Upper lobe of right lung (tissue), 1 donor: ENCODE results near the gene RPS6KA3. TPM values are rescaled to one million over a fixed set of nuclear protein-coding genes. Genes with fewer than 3 reads are reported as not detected.
A peak's percentile ranks its signal among the peaks of the same experiment; 100 is the strongest.

Experiments used
- ATAC-seq: fragments of 200-7000 bp; cut with Tn5 transposase; one replicate; pipeline ENCODE4 v1.9.1; 2020; ENCODE audit warnings: mild to moderate bottlenecking, moderate library complexity
- DNase-seq: peaks from one replicate; pipeline ENCODE4 v3.0.0-alpha.2; 2020
- H3K27ac ChIP-seq: fragments of 200-600 bp; one replicate; pipeline ENCODE4 v1.8.0; 2022
- H3K27me3 ChIP-seq: fragments of 200-600 bp; one replicate; pipeline ENCODE4 v1.8.0; 2022; ENCODE audit warnings: mild to moderate bottlenecking
- H3K36me3 ChIP-seq: fragments of 200-600 bp; one replicate; pipeline ENCODE4 v1.8.0; 2022
- H3K4me1 ChIP-seq: fragments of 200-600 bp; one replicate; pipeline ENCODE4 v1.8.0; 2022
- H3K4me3 ChIP-seq: fragments of 200-600 bp; one replicate; pipeline ENCODE4 v1.8.0; 2022; ENCODE audit warnings: mild to moderate bottlenecking
- H3K9me3 ChIP-seq: fragments of 200-600 bp; one replicate; pipeline ENCODE4 v1.8.0; 2022
- intact Hi-C: fragments of 100-400 bp; cut with DNase I; formaldehyde crosslinking; loops from one replicate; pipeline ENCODE4 v1.11.0; 2022
- total RNA-seq: library from RNA; stranded (reverse); fragmentation: NEBNext Ultra II Directional; extraction: Animal tissue kit (Norgen Biotek cat#: 25700); gene quantifications from one replicate; pipeline ENCODE4 v1.2.1, GENCODE V29; 2021
- TF ChIP-seq, protein P1 (sequence below): fragments of 200-600 bp; IDR thresholded peaks from one replicate; pipeline ENCODE4 v1.8.0; 2022; ENCODE audit warnings: antibody characterized with exemption
- donor health status: DM: no; HTN: yes; CAD: no; lungs with severe emphysema.

RPS6KA3 gene
- total RNA-seq, 1 donor from 2014 or later = 70.5 TPM

GRCh38 chrX:20111271-20111670 is 155.4 kb downstream of the RPS6KA3 start:
- peaks cover 8% of the 10 kb centered on the region for H3K27me3 ChIP-seq
- H3K4me3 ChIP-seq = no peak overlapping the region
- ATAC-seq (no peak), DNase-seq (no peak)
- TF ChIP-seq, protein P1, sequence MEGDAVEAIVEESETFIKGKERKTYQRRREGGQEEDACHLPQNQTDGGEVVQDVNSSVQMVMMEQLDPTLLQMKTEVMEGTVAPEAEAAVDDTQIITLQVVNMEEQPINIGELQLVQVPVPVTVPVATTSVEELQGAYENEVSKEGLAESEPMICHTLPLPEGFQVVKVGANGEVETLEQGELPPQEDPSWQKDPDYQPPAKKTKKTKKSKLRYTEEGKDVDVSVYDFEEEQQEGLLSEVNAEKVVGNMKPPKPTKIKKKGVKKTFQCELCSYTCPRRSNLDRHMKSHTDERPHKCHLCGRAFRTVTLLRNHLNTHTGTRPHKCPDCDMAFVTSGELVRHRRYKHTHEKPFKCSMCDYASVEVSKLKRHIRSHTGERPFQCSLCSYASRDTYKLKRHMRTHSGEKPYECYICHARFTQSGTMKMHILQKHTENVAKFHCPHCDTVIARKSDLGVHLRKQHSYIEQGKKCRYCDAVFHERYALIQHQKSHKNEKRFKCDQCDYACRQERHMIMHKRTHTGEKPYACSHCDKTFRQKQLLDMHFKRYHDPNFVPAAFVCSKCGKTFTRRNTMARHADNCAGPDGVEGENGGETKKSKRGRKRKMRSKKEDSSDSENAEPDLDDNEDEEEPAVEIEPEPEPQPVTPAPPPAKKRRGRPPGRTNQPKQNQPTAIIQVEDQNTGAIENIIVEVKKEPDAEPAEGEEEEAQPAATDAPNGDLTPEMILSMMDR = no peak
- H3K4me1 ChIP-seq = no peaks in the 10 kb centered on the region
- no peaks in the 10 kb centered on the region for H3K36me3 ChIP-seq
- H3K9me3 ChIP-seq = no peaks in the 10 kb centered on the region
- intact Hi-C loops = no loop called here
- no peak overlapping the region for H3K27ac ChIP-seq

GRCh38 chrX:20101934-20102581 is 164.7 kb downstream of the RPS6KA3 start:
- Histone ChIP-seq H3K36me3 (no peaks in the 10 kb centered on the region), H3K9me3 (no peaks in the 10 kb centered on the region), H3K4me1 (no peaks in the 10 kb centered on the region), H3K4me3 (no peak overlapping the region), H3K27me3 (no peaks in the 10 kb centered on the region), H3K27ac (no peak overlapping the region)
- peak; percentile 62 for ATAC-seq
- DNase-seq = no peak
- TF ChIP-seq, protein P1 = no peak
- intact Hi-C loops = no loop called here

Other genes with a start within 250 kb of the RPS6KA3 start
- 0.26 TPM for gene MAP7D2, start 150.0 kb downstream of the RPS6KA3 start, total RNA-seq
- gene EIF1AX, start 125.1 kb downstream of the RPS6KA3 start, total RNA-seq = 59.4 TPM